A549 (cell line): ENCODE data around the gene CHCHD6. TPM values are rescaled to one million over a fixed set of nuclear protein-coding genes. Genes with fewer than 3 reads are reported as not detected.

Experiments
- ATAC-seq, 2 experiments: fragments of 200-7000 bp in 1 of 2; fragments of >200 bp in 1 of 2; cut with Nextera tagmentation in 1 of 2; cut with Tn5 transposase in 1 of 2; 3 replicates each; pipeline versions ENCODE4 v1.8.0 to v1.9.1; 2018 to 2020; ENCODE audit warnings: mild to moderate bottlenecking in 1 of 2, moderate library complexity in 1 of 2
- CTCF ChIA-PET: fragments of 300-600 bp; sonication (Branson Sonifier 250); formaldehyde crosslinking; extraction: SDS; loops from one replicate; lab custom pipeline; 2021; ENCODE audit warnings: antibody characterized with exemption, inconsistent platforms; lab: Yijun Ruan, JAX
- POLR2A ChIA-PET: fragments of 350-600 bp; formaldehyde crosslinking; extraction: SDS; loops from one replicate; lab custom pipeline; 2021; ENCODE audit warnings: antibody characterized with exemption, inconsistent platforms; lab: Yijun Ruan, JAX
- DNase-seq, 2 experiments: peaks; one replicate each; pipeline versions ENCODE4 v3.0.0 to v3.0.0-alpha.2; 2011 to 2016; ENCODE audit warnings: low read depth in 1 of 2, low spot score in 1 of 2
- FAIRE-seq: peaks from 2 replicates; lab custom pipeline; 2011; peaks lifted over from hg19 to GRCh38; lab: Jason Lieb, UNC
- H3K27ac ChIP-seq, 2 experiments: fragments of >200 bp; sonication (Bioruptor Twin); formaldehyde crosslinking; 3 replicates each; pipeline ENCODE4 v1.5.1; 2016 to 2017
- H3K4me1 ChIP-seq: fragments of >200 bp; sonication (Bioruptor Twin); formaldehyde crosslinking; 3 replicates; pipeline ENCODE4 v1.6.1; 2016
- H3K4me2 ChIP-seq: fragments of >200 bp; sonication (Bioruptor Twin); formaldehyde crosslinking; 3 replicates; pipeline ENCODE4 v1.6.1; 2016
- H3K4me3 ChIP-seq: fragments of >200 bp; sonication (Bioruptor Twin); formaldehyde crosslinking; 3 replicates; pipeline ENCODE4 v1.5.1; 2016
- H3K9me3 ChIP-seq: fragments of >200 bp; sonication (Bioruptor Twin); formaldehyde crosslinking; 3 replicates; pipeline ENCODE4 v1.6.1; 2016
- BHLHE40 ChIP-seq: IDR thresholded peaks from 2 replicates; pipeline ENCODE4 v1.6.1; 2012; ENCODE audit warnings: low read depth, low read length, inconsistent platforms
- CBX8 ChIP-seq: fragments of 200-600 bp; sonication (generic); IDR thresholded peaks from 2 replicates; pipeline ENCODE4 v1.6.1; 2016
- EHF ChIP-seq: fragments of 250-450 bp; sonication (Bioruptor Pico); IDR thresholded peaks from 2 replicates; pipeline ENCODE4 v1.5.0; 2020; ENCODE audit warnings: mild to moderate bottlenecking
- FOSB ChIP-seq: fragments of 250-450 bp; sonication (Bioruptor Pico); IDR thresholded peaks from 2 replicates; pipeline ENCODE4 v1.5.0; 2020; ENCODE audit warnings: mild to moderate bottlenecking, moderate library complexity
- FOSL2 ChIP-seq, 2 experiments: fragments of 450-650 bp in 1 of 2; fragments of >200 bp in 1 of 2; sonication (Bioruptor Twin) in 1 of 2; formaldehyde crosslinking; IDR thresholded peaks; 2 replicates each; pipeline versions ENCODE4 v1.5.0 to v1.6.1; 2016 to 2020; ENCODE audit warnings: mild to moderate bottlenecking in 1 of 2, moderate library complexity in 1 of 2
- GATA3 ChIP-seq: IDR thresholded peaks from 2 replicates; pipeline ENCODE4 v1.6.1; 2012; ENCODE audit warnings: borderline replicate concordance
- HDAC2 ChIP-seq: fragments of 200-600 bp; sonication (generic); IDR thresholded peaks from 2 replicates; pipeline ENCODE4 v1.6.1; 2016
- HEYL ChIP-seq: fragments of 250-450 bp; sonication (Bioruptor Pico); IDR thresholded peaks from 2 replicates; pipeline ENCODE4 v1.8.0; 2021; ENCODE audit warnings: mild to moderate bottlenecking, moderate library complexity
- HOXB13 ChIP-seq: fragments of 250-450 bp; sonication (Bioruptor Pico); IDR thresholded peaks from 2 replicates; pipeline ENCODE4 v1.5.0; 2020; ENCODE audit warnings: low read depth, mild to moderate bottlenecking, moderate library complexity
- HOXB5 ChIP-seq: fragments of 250-450 bp; sonication (Bioruptor Pico); IDR thresholded peaks from 2 replicates; pipeline ENCODE4 v1.5.0; 2020; ENCODE audit warnings: mild to moderate bottlenecking, moderate library complexity
- JUN ChIP-seq, 2 experiments: fragments of >200 bp; sonication (Bioruptor Twin); formaldehyde crosslinking; IDR thresholded peaks; 2 replicates in 1 of 2; 3 replicates in 1 of 2; pipeline ENCODE4 v1.6.1; 2016 to 2017
- KDM1A ChIP-seq: fragments of 200-600 bp; sonication (generic); IDR thresholded peaks from 2 replicates; pipeline ENCODE4 v1.6.1; 2016; ENCODE audit warnings: low read depth, mild to moderate bottlenecking
- MAFK ChIP-seq: fragments of 450-650 bp; IDR thresholded peaks from 2 replicates; pipeline ENCODE4 v1.6.1; 2014; ENCODE audit not compliant: partially characterized antibody
- MAZ ChIP-seq: fragments of 150-350 bp; IDR thresholded peaks from 2 replicates; pipeline ENCODE4 v1.6.1; 2014; ENCODE audit warnings: antibody characterized with exemption, low read depth, low read length, borderline replicate concordance
- NFE2L2 ChIP-seq: fragments of 150-350 bp; conservative IDR thresholded peaks from 2 replicates; pipeline ENCODE4 v1.6.1; 2014; ENCODE audit warnings: low read length
- NR3C1 ChIP-seq: fragments of >200 bp; sonication (Bioruptor Twin); formaldehyde crosslinking; IDR thresholded peaks from 3 replicates; pipeline ENCODE4 v1.6.1; 2017
- PBX3 ChIP-seq: IDR thresholded peaks from 2 replicates; pipeline ENCODE4 v1.6.1; 2012
- POLR2A ChIP-seq: IDR thresholded peaks from 2 replicates; pipeline ENCODE4 v1.6.1; 2012; ENCODE audit warnings: mild to moderate bottlenecking, low read length
- SMC3 ChIP-seq: fragments of >200 bp; sonication (Bioruptor Twin); formaldehyde crosslinking; IDR thresholded peaks from 3 replicates; pipeline ENCODE4 v1.6.1; 2018; ENCODE audit warnings: inconsistent platforms
- ZC3H11A ChIP-seq: fragments of 450-650 bp; IDR thresholded peaks from 2 replicates; pipeline ENCODE4 v1.6.1; 2014; ENCODE audit warnings: antibody characterized with exemption, mild to moderate bottlenecking
- ZSCAN20 ChIP-seq: fragments of 250-450 bp; sonication (Bioruptor Pico); IDR thresholded peaks from 2 replicates; pipeline ENCODE4 v1.8.0; 2022; ENCODE audit warnings: mild to moderate bottlenecking, moderate library complexity
- WGBS: methylation state at CpG from one replicate; pipeline ENCODE4 v1.1.6; 2017; ENCODE audit errors: missing lambda C conversion rate; 5-methylcytosine and 5-hydroxymethylcytosine counted together
- polyA plus RNA-seq, 4 experiments: library from polyadenylated mRNA; depleted of rRNA in 3 of 4; stranded (reverse); fragments of >200 nt; fragmentation: RNase III in 1 of 4; extraction: RNeasy Plus Mini Kit Qiagen cat#74134 plus additional on column Dnase treatment in 1 of 4; gene quantifications; 2 replicates in 3 of 4; 3 replicates in 1 of 4; pipeline ENCODE4 v1.2.3, GENCODE V29; 2011 to 2017
- TF ChIP-seq, protein P1 (sequence below): fragments of >200 bp; sonication (Bioruptor Twin); formaldehyde crosslinking; IDR thresholded peaks from 2 replicates; pipeline ENCODE4 v1.6.1; 2016
- TF ChIP-seq, protein P2 (sequence below): fragments of 250-450 bp; sonication (Bioruptor Pico); IDR thresholded peaks from 2 replicates; pipeline ENCODE4 v1.5.0; 2021; ENCODE audit warnings: mild to moderate bottlenecking, moderate library complexity, borderline replicate concordance
- TF ChIP-seq, protein P3 (sequence below): fragments of 150-350 bp; IDR thresholded peaks from 2 replicates; pipeline ENCODE4 v1.6.1; 2014; ENCODE audit warnings: low read depth, mild to moderate bottlenecking, low read length

The CHCHD6 gene
- polyA plus RNA-seq, 2 of the 4 experiments (the other 2 are of a cell fraction), result 15.0 to 18.1 TPM

DNA sequence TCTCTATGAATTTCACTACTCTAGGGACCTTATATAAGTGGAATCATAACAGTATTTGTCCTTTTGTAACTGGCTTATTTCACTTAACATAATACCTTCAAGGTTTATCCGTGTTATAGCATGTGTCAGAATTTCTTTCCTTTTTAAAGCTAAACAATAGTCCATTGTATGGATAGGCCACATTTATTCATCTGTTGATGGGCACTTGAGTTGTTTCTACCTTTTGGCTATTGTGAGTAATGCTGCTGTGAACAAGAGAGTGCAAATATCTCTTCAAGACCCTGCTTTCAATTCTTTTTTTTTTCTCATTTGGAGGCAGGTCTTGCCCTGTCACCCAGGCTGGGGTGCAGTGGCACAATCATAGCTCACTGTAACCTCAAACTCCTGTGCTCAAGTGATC, 56.5 kb downstream of the CHCHD6 start:
- H3K4me2 ChIP-seq, result no peak overlapping the region
- ChIA-PET CTCF (interaction anchor here (2.3 kb wide), 1 partner anchor 8 kb away, joined by 6 read pairs; no protein-coding TSS in a partner anchor), POLR2A (no interaction called here)
- H3K9me3 ChIP-seq, result no peaks in the 10 kb centered on the region
- TF ChIP-seq HOXB5 (CRISPR knock-in tag) (no peak), HEYL (CRISPR knock-in tag) (no peak), HOXB13 (no peak), GATA3 (no peak), BHLHE40 (no peak), NR3C1 (no peak), POLR2A (no peak), JUN (IDR thresholded peaks at IDR 0.05) (no peak), NFE2L2 (no peak), FOSB (no peak), HDAC2 (no peak), ZC3H11A (no peak), CBX8 (no peak), KDM1A (no peak), EHF (CRISPR knock-in tag) (no peak), FOSL2 (IDR thresholded peaks at IDR 0.05) (no peak), FOSL2 (CRISPR knock-in tag; IDR thresholded peaks at IDR 0.05) (no peak), ZSCAN20 (CRISPR knock-in tag) (no peak)
- TF ChIP-seq, protein P1, sequence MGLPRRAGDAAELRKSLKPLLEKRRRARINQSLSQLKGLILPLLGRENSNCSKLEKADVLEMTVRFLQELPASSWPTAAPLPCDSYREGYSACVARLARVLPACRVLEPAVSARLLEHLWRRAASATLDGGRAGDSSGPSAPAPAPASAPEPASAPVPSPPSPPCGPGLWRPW, result no peak
- TF ChIP-seq, protein P2, sequence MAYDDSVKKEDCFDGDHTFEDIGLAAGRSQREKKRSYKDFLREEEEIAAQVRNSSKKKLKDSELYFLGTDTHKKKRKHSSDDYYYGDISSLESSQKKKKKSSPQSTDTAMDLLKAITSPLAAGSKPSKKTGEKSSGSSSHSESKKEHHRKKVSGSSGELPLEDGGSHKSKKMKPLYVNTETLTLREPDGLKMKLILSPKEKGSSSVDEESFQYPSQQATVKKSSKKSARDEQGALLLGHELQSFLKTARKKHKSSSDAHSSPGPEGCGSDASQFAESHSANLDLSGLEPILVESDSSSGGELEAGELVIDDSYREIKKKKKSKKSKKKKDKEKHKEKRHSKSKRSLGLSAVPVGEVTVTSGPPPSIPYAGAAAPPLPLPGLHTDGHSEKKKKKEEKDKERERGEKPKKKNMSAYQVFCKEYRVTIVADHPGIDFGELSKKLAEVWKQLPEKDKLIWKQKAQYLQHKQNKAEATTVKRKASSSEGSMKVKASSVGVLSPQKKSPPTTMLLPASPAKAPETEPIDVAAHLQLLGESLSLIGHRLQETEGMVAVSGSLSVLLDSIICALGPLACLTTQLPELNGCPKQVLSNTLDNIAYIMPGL (CRISPR knock-in tag), result no peak
- H3K27ac ChIP-seq, result no peak overlapping the region
- H3K4me1 ChIP-seq, result no peaks in the 10 kb centered on the region
- no peak for DNase-seq
- 100% methylated on average over 1 of the region's 1 CpG for WGBS
- FAIRE-seq, result no peak
- H3K4me3 ChIP-seq, result no peak overlapping the region
- no peak for ATAC-seq

DNA sequence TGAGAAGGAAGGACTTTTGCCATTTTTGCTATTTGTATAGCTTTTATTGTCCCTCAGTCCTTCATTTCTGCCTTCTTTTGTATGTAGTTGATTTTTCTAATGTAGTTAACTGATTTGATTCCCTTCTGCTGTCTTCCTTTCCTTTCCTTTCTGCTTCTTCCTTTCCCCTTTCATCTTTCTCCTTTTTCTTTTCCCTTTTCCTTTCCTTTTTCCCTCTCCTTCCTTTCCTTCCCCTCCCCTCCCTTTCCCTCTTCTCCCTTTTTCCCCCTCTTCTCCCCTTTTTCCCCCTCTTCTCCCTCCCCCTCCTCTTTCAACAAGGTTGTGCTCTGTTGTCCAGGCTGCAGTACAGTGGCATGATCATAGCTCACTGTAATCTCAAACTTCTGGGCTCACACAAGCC, 59.0 kb downstream of the CHCHD6 start:
- TF ChIP-seq, protein P3, sequence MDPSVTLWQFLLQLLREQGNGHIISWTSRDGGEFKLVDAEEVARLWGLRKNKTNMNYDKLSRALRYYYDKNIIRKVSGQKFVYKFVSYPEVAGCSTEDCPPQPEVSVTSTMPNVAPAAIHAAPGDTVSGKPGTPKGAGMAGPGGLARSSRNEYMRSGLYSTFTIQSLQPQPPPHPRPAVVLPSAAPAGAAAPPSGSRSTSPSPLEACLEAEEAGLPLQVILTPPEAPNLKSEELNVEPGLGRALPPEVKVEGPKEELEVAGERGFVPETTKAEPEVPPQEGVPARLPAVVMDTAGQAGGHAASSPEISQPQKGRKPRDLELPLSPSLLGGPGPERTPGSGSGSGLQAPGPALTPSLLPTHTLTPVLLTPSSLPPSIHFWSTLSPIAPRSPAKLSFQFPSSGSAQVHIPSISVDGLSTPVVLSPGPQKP, result no peak
- TF ChIP-seq MAFK (no peak), SMC3 (no peak), FOSL2 (IDR thresholded peaks at IDR 0.05) (no peak), FOSL2 (CRISPR knock-in tag; IDR thresholded peaks at IDR 0.05) (no peak), MAZ (no peak), PBX3 (no peak)
- TF ChIP-seq, all 56 proteins: peak for 0
- no peak overlapping the region for H3K4me3 ChIP-seq
- ATAC-seq (no peak), FAIRE-seq (no peak), DNase-seq (no peak)
- H3K4me2 ChIP-seq, result no peak overlapping the region
- H3K9me3 ChIP-seq, result no peaks in the 10 kb centered on the region
- H3K27ac ChIP-seq, result no peak overlapping the region
- POLR2A ChIA-PET, result no interaction called here
- H3K4me1 ChIP-seq, result no peaks in the 10 kb centered on the region
- CTCF ChIA-PET, result interaction anchor here (2.3 kb wide), 1 partner anchor 10 kb away, joined by 6 read pairs; no protein-coding TSS in a partner anchor
